HepG2 (cell line): ENCODE results near the gene NT5DC4. TPM values are rescaled to one million over a fixed set of nuclear protein-coding genes. Genes with fewer than 3 reads are reported as not detected.

ENCODE experiments used
- ETV5 ChIP-seq: IDR thresholded peaks from 2 replicates; pipeline ENCODE4 v1.6.1; 2018; ENCODE audit warnings: missing biosample characterization, missing genetic modification reagents, inconsistent platforms, borderline replicate concordance
- GATAD1 ChIP-seq: IDR thresholded peaks from 2 replicates; pipeline ENCODE4 v1.6.1; 2016; ENCODE audit warnings: missing genetic modification reagents, missing compliant biosample characterization
- HNF1B ChIP-seq: sonication (generic); formaldehyde crosslinking; IDR thresholded peaks from 2 replicates; pipeline ENCODE4 v1.5.1; 2020; ENCODE audit warnings: mild to moderate bottlenecking, moderate library complexity, missing genetic modification reagents
- KDM1A ChIP-seq: IDR thresholded peaks from 2 replicates; pipeline ENCODE4 v1.6.1; 2016; ENCODE audit warnings: missing compliant biosample characterization
- MIXL1 ChIP-seq: IDR thresholded peaks from 2 replicates; pipeline ENCODE4 v1.6.1; 2016
- RFX3 ChIP-seq: IDR thresholded peaks from 2 replicates; pipeline ENCODE4 v1.6.1; 2016; ENCODE audit warnings: missing biosample characterization, missing genetic modification reagents
- SAP130 ChIP-seq: IDR thresholded peaks from 2 replicates; pipeline ENCODE4 v1.6.1; 2016; ENCODE audit warnings: low read depth
- SOX5 ChIP-seq: IDR thresholded peaks from 2 replicates; pipeline ENCODE4 v1.6.1; 2016; ENCODE audit warnings: borderline replicate concordance
- ZBTB43 ChIP-seq: sonication (generic); formaldehyde crosslinking; conservative IDR thresholded peaks from 2 replicates; pipeline ENCODE4 v1.4.0; 2020; ENCODE audit warnings: missing genetic modification reagents
- ZNF282 ChIP-seq: fragments of 450-650 bp; IDR thresholded peaks from 2 replicates; pipeline ENCODE4 v1.6.1; 2018; ENCODE audit not compliant: partially characterized antibody
- ZNF639 ChIP-seq: conservative IDR thresholded peaks from 2 replicates; pipeline ENCODE4 v1.6.1; 2018; ENCODE audit warnings: missing genetic modification reagents
- polyA plus RNA-seq, 8 experiments: library from polyadenylated mRNA; depleted of rRNA in 3 of 8; stranded (reverse) in 7 of 8; unstranded in 1 of 8; fragments of >200 nt; fragmentation: Illumina TruSeq in 4 of 8; extraction: Trizol in 4 of 8; gene quantifications; 2 replicates each; pipeline versions ENCODE4 v1.2.1 to v1.2.3, GENCODE V29; 2011 to 2016; ENCODE audit warnings: low read depth in 4 of 8, missing spikeins in 1 of 8, mixed read lengths in 1 of 8; ENCODE audit not compliant: insufficient read depth in 1 of 8
- total RNA-seq, 5 experiments: library from RNA; depleted of rRNA; stranded (reverse); fragments of >200 nt; fragmentation: Illumina TruSeq; extraction: Trizol; gene quantifications; 2 replicates each; pipeline ENCODE4 v1.2.3, GENCODE V29; 2016; ENCODE audit warnings: low read depth in 1 of 5

Gene NT5DC4
- total and polyA plus RNA-seq, 2 of the 13 experiments (the other 11 are each of a cell fraction or from before 2014, with no cell fraction given) = 0.04 to 4.2 TPM

GRCh38 chr2:112749755-112750559, 29.1 kb downstream of the NT5DC4 start (continued):
- TF ChIP-seq KDM1A (CRISPR knock-in tag) (peak; percentile 44; the same call in 1 of the 2 replicates), ETV5 (CRISPR knock-in tag) (peak; percentile 20; the same call in 1 of the 2 replicates), SAP130 (CRISPR knock-in tag) (peak; percentile 52), GATAD1 (CRISPR knock-in tag) (0 out of 2 replicates have a peak, but pooled peaks have one; percentile 18), ZNF282 (no peak), ZBTB43 (CRISPR knock-in tag) (no peak), RFX3 (CRISPR knock-in tag) (no peak; the same call in 1 of the 2 replicates), MIXL1 (CRISPR knock-in tag) (peak; percentile 69; the same call in 1 of the 2 replicates), SOX5 (CRISPR knock-in tag) (peak; percentile 43; the same call in 1 of the 2 replicates), HNF1B (0 out of 2 replicates have a peak, but pooled peaks have one; percentile 7), ZNF639 (CRISPR knock-in tag) (no peak)
